Upper lobe of left lung (tissue), 4 donors: ENCODE data around the gene RPL11.

Source experiments
- POLR2AphosphoS5 ChIP-seq, 2 donors: sonication (generic); formaldehyde crosslinking; IDR thresholded peaks; one replicate each; pipeline ENCODE4 v1.5.1; 2017; ENCODE audit warnings: antibody characterized with exemption in 2 of 2
- TF ChIP-seq, protein P1 (sequence below), 6 experiments: fragments of 450-650 bp in 4 of 6; fragments of 200-600 bp in 2 of 6; sonication (generic) in 2 of 6; IDR thresholded peaks; one replicate each; pipeline ENCODE4 v1.5.1; 2016 to 2019; ENCODE audit warnings: antibody characterized with exemption in 6 of 6

DNA sequence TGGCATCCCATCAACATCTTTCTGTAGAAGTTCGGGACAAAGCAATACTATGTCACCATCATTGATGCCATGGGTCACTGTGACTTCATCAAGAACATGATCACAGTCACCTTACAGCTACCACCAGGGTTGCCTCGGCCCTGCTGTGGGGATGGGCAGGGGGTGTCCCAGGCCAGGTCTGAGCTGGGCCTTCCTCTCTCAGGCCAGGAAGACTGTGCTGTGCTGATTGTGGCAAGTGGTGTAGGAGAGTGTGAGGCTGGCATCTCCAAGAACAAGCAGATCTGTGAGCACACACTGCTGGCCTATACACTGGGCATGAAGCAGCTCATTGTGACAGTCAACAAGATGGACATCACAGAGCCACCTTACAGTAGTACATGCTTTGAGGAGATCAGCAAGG, 20.9 kb upstream of the RPL11 start:
- TF ChIP-seq, protein P1, sequence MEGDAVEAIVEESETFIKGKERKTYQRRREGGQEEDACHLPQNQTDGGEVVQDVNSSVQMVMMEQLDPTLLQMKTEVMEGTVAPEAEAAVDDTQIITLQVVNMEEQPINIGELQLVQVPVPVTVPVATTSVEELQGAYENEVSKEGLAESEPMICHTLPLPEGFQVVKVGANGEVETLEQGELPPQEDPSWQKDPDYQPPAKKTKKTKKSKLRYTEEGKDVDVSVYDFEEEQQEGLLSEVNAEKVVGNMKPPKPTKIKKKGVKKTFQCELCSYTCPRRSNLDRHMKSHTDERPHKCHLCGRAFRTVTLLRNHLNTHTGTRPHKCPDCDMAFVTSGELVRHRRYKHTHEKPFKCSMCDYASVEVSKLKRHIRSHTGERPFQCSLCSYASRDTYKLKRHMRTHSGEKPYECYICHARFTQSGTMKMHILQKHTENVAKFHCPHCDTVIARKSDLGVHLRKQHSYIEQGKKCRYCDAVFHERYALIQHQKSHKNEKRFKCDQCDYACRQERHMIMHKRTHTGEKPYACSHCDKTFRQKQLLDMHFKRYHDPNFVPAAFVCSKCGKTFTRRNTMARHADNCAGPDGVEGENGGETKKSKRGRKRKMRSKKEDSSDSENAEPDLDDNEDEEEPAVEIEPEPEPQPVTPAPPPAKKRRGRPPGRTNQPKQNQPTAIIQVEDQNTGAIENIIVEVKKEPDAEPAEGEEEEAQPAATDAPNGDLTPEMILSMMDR (IDR thresholded peaks at IDR 0.05), result no peak
- no peak for TF ChIP-seq POLR2AphosphoS5 (IDR thresholded peaks at IDR 0.05)
